Measurements from ENCODE around the gene ZFTA.
A peak's percentile ranks its signal among the peaks of the same experiment; 100 is the strongest.
"Not testable (repeated sequence)": the region's sequence is repeated elsewhere in the genome, so short reads cannot be mapped to it uniquely, and the experiment has no call there.

Gene ZFTA

GRCh38 chr11:63795066-63795465 lies 26.5 kb upstream of the ZFTA start:
- TF ChIP-seq POLR2A (IDR thresholded peaks at IDR 0.05; ENCODE audit: low read length) (no peak), GATA1 (IDR thresholded peaks at IDR 0.05; ENCODE audit: low read depth, low read length) (no peak)
- DNase-seq = no peak

GRCh38 chr11:63793161-63793560 lies 24.6 kb upstream of the ZFTA start:
- no peak for TF ChIP-seq POLR2A (IDR thresholded peaks at IDR 0.05; ENCODE audit: low read length)
- DNase-seq = no peak

- TF ChIP-seq GATA1 (IDR thresholded peaks at IDR 0.05; ENCODE audit: low read depth, low read length) (no peak), POLR2A (IDR thresholded peaks at IDR 0.05; ENCODE audit: low read length) (no peak)
- no peak for DNase-seq
Measured at GRCh38 chr11:63791495-63792167, 23.1 kb upstream of the ZFTA start.

- no peak for TF ChIP-seq POLR2A (IDR thresholded peaks at IDR 0.05; ENCODE audit: low read length)
- no peak for TF ChIP-seq GATA1 (IDR thresholded peaks at IDR 0.05; ENCODE audit: low read depth, low read length)
- no peak for DNase-seq
Measured at GRCh38 chr11:63785823-63786222, 17.2 kb upstream of the ZFTA start.

- TF ChIP-seq POLR2A (IDR thresholded peaks at IDR 0.05; ENCODE audit: low read length) (no peak), GATA1 (IDR thresholded peaks at IDR 0.05; ENCODE audit: low read depth, low read length) (no peak)
- no peak for DNase-seq
Measured at GRCh38 chr11:63783925-63784592, 15.5 kb upstream of the ZFTA start.

- TF ChIP-seq POLR2A (IDR thresholded peaks at IDR 0.05; ENCODE audit: low read length) (no peak), GATA1 (IDR thresholded peaks at IDR 0.05; ENCODE audit: low read depth, low read length) (no peak)
- no peak for DNase-seq
Measured at GRCh38 chr11:63782749-63783148, 14.2 kb upstream of the ZFTA start.

- no peak for TF ChIP-seq POLR2A (IDR thresholded peaks at IDR 0.05; ENCODE audit: low read length)
- no peak for TF ChIP-seq GATA1 (IDR thresholded peaks at IDR 0.05; ENCODE audit: low read depth, low read length)
- DNase-seq = no peak
Measured at GRCh38 chr11:63779039-63779438, 10.5 kb upstream of the ZFTA start.

- TF ChIP-seq GATA1 (IDR thresholded peaks at IDR 0.05; ENCODE audit: low read depth, low read length) (no peak), POLR2A (IDR thresholded peaks at IDR 0.05; ENCODE audit: low read length) (no peak)
- no peak for DNase-seq
Measured at GRCh38 chr11:63775191-63775590, 6.6 kb upstream of the ZFTA start.

GRCh38 chr11:63771741-63772318 lies 3.3 kb upstream of the ZFTA start:
- DNase-seq = not testable (repeated sequence)

- no peak for DNase-seq
- TF ChIP-seq POLR2A (IDR thresholded peaks at IDR 0.05; ENCODE audit: low read length) (no peak), GATA1 (IDR thresholded peaks at IDR 0.05; ENCODE audit: low read depth, low read length) (no peak)
Measured at GRCh38 chr11:63770763-63771162, 2.2 kb upstream of the ZFTA start.

- TF ChIP-seq GATA1 (IDR thresholded peaks at IDR 0.05; ENCODE audit: low read depth, low read length) = no peak
- TF ChIP-seq POLR2A (IDR thresholded peaks at IDR 0.05; ENCODE audit: low read length) = no peak
- peak; percentile 41 to 48 for DNase-seq
Measured at GRCh38 chr11:63769714-63770455, 1.3 kb upstream of the ZFTA start.

GRCh38 chr11:63769042-63769713 lies 603 bp upstream of the ZFTA start:
- TF ChIP-seq GATA1 (IDR thresholded peaks at IDR 0.05; ENCODE audit: low read depth, low read length) = no peak
- no peak for TF ChIP-seq POLR2A (IDR thresholded peaks at IDR 0.05; ENCODE audit: low read length)
- DNase-seq = peak; percentile 64 to 78

- TF ChIP-seq GATA1 (IDR thresholded peaks at IDR 0.05; ENCODE audit: low read depth, low read length) = no peak
- no peak for TF ChIP-seq POLR2A (IDR thresholded peaks at IDR 0.05; ENCODE audit: low read length)
- peak; percentile 49 to 64 for DNase-seq
Measured at GRCh38 chr11:63767565-63768236, 874 bp downstream of the ZFTA start.

GRCh38 chr11:63767267-63767564 lies 1.4 kb downstream of the ZFTA start:
- no peak for DNase-seq
- TF ChIP-seq GATA1 (IDR thresholded peaks at IDR 0.05; ENCODE audit: low read depth, low read length) (no peak), POLR2A (IDR thresholded peaks at IDR 0.05; ENCODE audit: low read length) (no peak)

Measured in erythroblast (primary cell).